Right lobe of liver (tissue), 4 donors: ENCODE results near the gene NEU3.

Experiments
- CTCF ChIP-seq, 4 donors: fragments of 200-600 bp in 3 of 4; fragments of 450-650 bp in 1 of 4; IDR thresholded peaks; one replicate each; pipeline versions ENCODE4 v1.5.1 to v1.8.0; 2016 to 2022; ENCODE audit warnings: antibody characterized with exemption in 4 of 4, mild to moderate bottlenecking in 2 of 4
- POLR2A ChIP-seq: fragments of 450-650 bp; IDR thresholded peaks from one replicate; pipeline ENCODE4 v1.6.1; 2017; ENCODE audit warnings: antibody characterized with exemption, mild to moderate bottlenecking
- donor health status: DM: no; HTN: no; CAD: no.
- donor health status: DM: no; HTN: no; CAD: no.
- donor health status: DM: no; HTN: yes; CAD: no.

GRCh38 chr11:75024764-75025211 lies 36.1 kb downstream of the NEU3 start:
- TF ChIP-seq CTCF (IDR thresholded peaks at IDR 0.05) (no peak), POLR2A (no peak)
